HG02588 (cell line): ENCODE results near the gene BTF3L4.
"Not testable (repeated sequence)": the region's sequence is repeated elsewhere in the genome, so short reads cannot be mapped to it uniquely, and the experiment has no call there.

Source experiments
- ATAC-seq: cut with Tn5 transposase; IDR thresholded peaks from one replicate; pipeline ENCODE4 v1.9.1; 2021; ENCODE audit warnings: mild to moderate bottlenecking, moderate library complexity; ENCODE audit not compliant: unreplicated experiment

The BTF3L4 gene

GRCh38 chr1:52055066-52055865, 829 bp upstream of the BTF3L4 start, which contains the start of gene TXNDC12:
TXNDC12 (minus strand) TSS chr1:52055191; CDS start chr1:52055096, 95 bp downstream.
- ATAC-seq = peak; percentile 49

GRCh38 chr1:52055866-52056162, 281 bp upstream of the BTF3L4 start:
- ATAC-seq = no peak

DNA sequence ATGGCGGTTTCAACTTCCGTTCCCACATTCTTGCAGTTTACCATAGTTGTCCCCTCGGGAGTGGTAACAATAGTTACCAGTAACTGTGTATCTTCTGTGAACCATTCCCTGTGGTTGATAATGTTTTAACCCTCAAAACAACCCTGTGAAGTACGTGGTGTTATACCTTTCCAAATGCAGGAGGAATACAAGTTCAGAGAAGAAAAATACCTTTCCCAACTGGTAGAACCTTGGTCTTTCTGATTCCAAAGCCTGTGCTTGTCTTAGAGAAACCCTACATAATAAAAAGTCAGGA, 789 bp downstream of the BTF3L4 start:
- peak; percentile 27 for ATAC-seq

GRCh38 chr1:52057255-52057654, 1.2 kb downstream of the BTF3L4 start:
- ATAC-seq = no peak

- no peak for ATAC-seq
These were observed 1.9 kb downstream of the BTF3L4 start for GRCh38 chr1:52057876-52058415.

- ATAC-seq = no peak
These were observed 3.2 kb downstream of the BTF3L4 start for GRCh38 chr1:52059321-52059720.

DNA sequence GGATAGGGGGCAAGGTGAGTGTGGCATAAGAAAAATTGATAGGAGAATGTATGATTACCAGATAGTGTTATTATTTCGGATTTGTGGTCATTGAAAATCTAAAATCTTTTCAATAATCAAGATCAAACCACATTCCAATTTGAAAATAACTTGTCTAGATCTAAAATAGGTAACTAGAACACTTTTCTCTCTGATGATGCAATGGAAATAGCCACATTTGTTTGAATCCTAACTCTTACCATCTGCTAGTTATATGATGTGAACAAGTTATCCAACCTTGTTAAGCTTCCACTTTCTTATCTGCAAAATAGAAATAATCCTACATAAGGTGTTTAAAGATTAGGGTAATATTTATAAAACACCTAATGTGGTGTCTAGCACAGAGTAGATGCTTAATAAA, 3.8 kb downstream of the BTF3L4 start:
- no peak for ATAC-seq

DNA sequence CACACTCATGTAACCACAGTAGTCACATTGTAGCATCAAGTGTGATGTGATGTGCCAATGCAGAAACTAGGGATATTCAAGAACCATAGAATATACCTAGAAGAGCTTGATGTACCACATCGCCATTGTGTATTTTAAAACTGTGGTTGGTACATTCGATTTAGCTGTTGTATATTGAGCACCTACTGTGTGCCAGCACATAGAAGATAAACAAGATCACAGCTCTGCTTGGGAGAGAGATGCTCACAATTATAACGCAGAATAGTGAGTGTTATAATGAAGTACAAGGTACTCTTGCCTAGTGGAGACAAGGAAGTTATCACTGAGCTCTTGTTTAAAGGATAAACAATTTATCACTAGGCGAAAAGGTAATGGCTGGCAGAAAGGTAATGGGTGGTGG, 4.7 kb downstream of the BTF3L4 start:
- no peak for ATAC-seq

DNA sequence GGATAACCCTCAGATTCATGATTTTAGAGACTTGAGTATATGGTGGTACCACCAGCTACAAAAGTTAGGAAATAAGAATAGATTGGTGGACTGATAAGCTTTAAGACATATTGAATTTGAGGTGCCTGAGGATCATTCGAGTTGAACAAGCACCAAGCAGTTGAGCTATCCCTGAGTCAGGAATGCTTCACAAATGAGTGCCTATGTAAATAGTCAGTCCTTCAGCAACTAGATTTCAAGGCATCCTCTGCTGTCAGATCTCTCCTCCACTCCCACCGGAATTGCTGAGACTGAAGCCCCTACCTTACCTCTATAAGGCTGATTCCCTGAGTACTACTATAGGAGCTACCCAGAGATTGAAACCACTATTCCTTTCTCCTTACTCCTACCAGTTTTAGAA, 7.1 kb downstream of the BTF3L4 start:
- ATAC-seq = no peak

GRCh38 chr1:52070704-52071103, 14.6 kb downstream of the BTF3L4 start:
- no peak for ATAC-seq

DNA sequence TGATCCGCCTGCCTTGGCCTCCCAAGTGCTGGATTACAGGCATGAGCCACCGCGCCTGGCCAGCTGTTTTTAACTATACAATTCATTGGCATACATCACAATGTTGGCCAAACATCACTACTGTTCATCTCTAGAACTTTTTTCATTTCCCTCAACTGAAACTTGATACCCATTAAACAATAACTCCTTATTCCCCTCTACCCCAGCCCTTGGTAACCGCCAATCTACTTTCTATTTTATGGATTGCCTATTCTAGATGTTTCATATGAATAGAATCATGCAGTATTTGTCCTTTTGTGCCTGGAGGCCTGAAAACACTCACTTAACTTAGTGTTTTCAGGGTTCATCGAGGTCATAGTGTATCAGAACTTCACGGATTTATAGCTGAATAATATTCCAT, 16.2 kb downstream of the BTF3L4 start:
- no peak for ATAC-seq

DNA sequence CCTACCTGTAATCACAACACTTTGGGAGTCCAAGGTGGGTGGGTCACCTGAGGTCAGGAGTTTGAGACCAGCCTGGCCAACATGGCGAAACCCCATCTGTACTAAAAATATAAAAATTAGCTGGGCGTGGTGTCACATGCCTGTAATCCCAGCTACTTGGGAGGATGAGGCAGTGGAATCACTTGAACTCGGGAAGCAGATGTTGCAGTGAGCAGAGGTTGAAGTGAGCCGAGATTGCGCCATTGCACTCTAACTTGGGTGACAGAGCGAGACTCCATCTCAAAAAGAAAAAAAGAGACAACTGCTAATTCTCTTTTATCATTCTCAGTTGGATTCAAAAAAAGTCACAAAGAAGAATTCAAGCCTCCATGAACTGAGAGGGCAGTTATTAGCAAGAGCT, 21.2 kb downstream of the BTF3L4 start:
- ATAC-seq = not testable (repeated sequence)

DNA sequence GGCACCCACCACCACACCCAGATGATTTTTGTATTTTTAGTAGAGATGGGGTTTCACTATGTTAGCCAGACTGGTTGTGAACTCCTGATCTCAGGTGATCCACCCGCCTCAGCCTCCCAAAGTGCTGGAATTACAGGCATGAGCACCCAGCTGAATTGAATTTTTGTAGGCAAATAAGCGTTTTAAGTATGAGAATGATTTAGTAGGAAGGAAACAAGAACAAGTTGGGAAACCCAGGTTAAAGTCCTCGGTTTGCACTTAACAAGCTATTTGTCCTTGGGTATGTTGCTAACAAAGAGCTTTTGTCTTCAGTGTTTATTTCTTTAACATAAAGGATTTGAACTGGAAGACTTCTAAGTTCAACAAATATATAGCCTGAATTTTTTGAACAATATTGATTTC, 23.9 kb downstream of the BTF3L4 start:
- no peak for ATAC-seq

DNA sequence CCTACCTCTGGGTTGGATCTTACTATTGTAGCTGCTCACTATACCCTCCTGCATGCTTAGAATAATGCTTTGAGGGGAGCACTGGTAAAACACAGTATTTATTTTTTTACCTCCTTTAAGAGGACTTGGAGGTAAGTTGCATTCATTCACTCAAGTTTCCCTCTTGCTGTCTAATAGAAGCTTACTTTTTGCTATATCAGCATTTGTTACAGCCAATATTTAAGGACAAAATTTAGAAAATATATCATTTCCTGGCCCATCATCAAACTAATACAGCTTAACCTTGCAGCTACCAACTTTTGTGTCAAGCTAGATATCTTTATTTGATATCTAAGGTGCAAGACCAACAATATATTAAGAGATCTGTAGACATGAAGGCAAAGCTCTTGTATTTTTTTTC, 31.8 kb downstream of the BTF3L4 start:
- ATAC-seq = not testable (repeated sequence)

GRCh38 chr1:52094300-52094699, 38.2 kb downstream of the BTF3L4 start:
- not testable (repeated sequence) for ATAC-seq

DNA sequence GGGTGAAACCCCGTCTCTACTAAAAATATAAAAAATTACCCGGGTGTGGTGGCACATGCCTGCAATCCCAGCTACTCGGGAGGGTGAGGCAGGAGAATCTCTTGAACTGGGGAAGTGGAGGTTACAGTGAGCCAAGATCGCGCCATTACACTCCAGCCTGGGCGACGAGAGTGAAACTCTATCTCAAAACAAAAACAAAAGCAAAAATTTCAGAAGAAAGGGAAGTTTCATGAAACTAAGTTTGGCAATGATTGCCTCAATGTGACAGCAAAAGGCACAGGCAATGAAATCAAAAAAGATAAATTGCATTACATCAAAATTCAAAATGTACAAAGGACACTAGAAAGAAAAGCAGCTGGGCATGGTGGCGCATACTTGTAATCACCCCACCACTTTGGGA, 40.1 kb downstream of the BTF3L4 start:
- ATAC-seq = no peak

GRCh38 chr1:52098139-52098871, 42.2 kb downstream of the BTF3L4 start:
- no peak for ATAC-seq

- ATAC-seq = no peak
These were observed 46.4 kb downstream of the BTF3L4 start for GRCh38 chr1:52102336-52103013.

- ATAC-seq = no peak
These were observed 55.4 kb downstream of the BTF3L4 start for GRCh38 chr1:52111492-52111891.

- no peak for ATAC-seq
These were observed 56.4 kb downstream of the BTF3L4 start for GRCh38 chr1:52112489-52112888.

GRCh38 chr1:52119301-52120079, 63.4 kb downstream of the BTF3L4 start:
- ATAC-seq = no peak
